NCI-H1105 (cell line): ENCODE data around the gene RAI2.
"Not testable (repeated sequence)": the region's sequence is repeated elsewhere in the genome, so short reads cannot be mapped to it uniquely, and the experiment has no call there.

ENCODE experiments used
- DNase-seq: peaks from one replicate; lab custom pipeline; 2025; lab: John Stamatoyannopoulos, UW

Gene RAI2

GRCh38 chrX:17828171-17828570 is 32.9 kb downstream of the RAI2 start:
- no peak for DNase-seq

DNA sequence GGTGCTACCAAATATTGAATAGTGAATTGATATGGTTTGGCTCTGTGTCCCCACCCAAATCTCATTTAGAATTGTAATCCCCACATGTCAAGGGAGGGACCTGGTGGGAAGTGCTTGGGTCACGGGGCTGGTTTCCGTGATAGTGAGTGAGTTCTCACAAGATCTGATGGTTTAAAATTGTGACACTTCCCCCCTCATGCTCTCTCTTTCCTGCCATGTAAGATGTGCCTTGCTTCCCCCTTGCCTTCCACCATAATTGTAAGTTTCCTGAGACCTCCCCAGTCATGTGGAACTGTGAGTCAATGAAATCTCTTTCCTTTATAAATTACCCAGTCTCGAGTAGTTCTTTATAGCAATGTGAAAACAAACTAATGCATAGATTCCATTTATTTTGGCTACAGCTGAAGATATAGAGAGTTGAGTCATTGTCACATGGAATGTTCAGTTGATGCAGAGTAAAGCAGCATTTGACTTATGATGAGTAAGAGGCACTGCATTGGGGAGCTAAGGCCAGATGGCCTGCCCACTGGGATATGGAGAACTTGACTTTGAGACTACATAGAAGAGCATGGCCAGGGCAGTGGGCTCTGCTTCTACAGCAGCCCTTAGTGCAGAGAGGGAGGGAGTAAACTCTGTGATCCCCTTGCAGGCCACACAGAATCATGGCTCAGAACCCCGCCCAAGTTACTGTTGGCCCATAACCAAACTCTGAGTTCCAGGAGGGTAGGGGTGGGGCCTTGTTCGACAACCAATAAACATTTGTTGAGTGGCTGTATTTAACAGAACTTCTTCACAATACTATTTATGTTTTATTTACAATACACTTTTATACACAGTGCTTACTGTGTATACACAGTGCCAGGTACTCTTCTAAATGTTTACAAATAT is 34.2 kb downstream of the RAI2 start:
- DNase-seq, result no peak

DNA sequence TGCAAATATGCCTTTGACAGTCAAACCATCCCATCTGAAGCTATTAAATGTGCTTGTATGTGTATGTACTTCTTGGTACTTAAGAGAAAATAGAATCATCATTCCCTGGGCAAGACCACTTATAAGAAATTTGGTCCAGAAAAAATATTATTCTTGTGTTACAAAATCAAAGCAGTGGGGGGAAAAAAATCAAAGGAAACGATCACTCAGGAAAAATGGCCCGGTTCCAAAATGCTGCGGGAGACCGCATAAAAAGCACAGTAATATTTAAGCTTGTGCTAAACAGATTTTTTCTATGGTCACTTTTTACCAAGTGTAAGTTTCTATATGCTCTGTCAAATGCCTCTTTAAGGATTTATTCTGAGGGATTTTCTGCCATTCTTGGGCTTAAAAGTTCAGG is 36.1 kb downstream of the RAI2 start:
- DNase-seq, result no peak

DNA sequence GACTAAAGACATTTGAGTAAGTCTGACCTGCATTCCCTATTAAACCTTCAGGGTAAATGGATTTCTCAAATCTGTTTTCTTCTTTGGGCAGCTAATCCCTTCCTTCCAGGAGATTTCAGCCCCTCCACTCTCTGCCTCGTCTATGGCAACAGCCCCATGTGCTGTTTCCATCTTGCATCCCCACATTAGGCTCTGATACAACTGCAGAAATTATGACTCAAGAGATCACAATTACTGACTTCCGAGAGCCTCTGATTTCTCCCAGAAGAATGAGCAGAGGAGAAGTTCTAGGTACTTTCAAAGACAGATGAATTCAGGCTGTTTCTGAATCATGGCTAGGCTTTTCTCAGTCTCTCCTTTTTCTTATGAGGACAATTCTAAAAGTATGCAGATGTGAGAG is 38.7 kb downstream of the RAI2 start:
- no peak for DNase-seq

DNA sequence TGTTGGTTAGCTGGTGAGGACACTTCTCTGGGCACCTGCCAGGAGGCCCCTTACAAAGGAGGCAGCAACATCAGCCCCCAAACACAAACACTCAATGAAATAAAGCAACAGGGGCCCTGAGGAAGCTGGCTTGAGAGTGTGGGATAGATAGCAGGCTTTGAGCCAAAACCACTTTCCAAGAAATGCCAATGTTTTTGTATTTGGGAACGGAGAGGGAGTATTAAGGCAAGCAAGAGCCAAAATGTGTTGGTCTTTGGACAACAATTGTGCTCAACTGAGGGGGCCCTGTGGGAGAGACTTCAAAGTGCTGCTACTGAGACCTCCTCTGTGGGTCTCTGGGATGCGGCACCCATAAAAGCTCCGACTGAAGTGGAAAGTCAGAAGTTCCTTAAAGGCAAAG is 41.0 kb downstream of the RAI2 start:
- DNase-seq, result no peak

DNA sequence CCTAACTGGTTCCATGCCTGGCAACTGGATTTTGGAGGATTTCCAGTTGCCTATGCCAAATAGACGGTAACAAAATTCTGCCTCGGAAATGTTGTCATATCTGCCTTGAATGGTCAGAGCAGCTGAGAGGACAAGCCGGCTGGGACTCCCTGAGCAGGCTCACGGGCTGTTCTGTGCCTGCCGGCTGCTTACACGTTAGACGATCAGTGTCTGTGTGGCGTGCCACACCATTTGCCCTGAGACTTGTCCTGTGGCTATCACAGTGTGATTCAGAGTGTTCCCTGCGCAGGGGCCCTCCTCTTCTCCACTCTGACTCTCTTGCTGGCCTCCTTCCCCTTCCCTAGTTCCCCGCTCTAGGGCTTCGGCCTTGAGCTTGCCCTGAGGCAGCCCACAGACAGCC is 42.4 kb downstream of the RAI2 start:
- DNase-seq, result no peak

GRCh38 chrX:17817251-17817650 is 43.8 kb downstream of the RAI2 start:
- DNase-seq, result no peak

DNA sequence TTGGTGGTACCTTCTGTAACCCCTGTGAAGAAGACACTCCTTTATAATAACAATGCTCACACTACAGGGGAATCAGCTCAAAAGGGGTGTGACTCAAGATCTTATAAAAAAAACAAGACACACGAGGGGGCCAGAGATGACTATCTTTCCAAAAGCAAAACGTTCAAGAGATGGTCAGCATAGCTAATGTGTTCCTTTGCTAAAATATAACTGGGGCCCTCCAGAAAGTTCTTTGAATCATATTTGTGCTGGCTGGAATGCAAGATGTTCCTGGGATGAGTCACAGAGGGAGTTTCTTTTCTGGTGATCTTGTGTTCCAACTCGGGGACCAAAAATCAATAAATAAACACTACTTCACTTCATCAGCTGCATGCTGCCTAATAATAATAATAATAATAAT is 46.5 kb downstream of the RAI2 start:
- no peak for DNase-seq

- no peak for DNase-seq
Measured at GRCh38 chrX:17814059-17814458, 47.0 kb downstream of the RAI2 start.

- no peak for DNase-seq
Measured at GRCh38 chrX:17813277-17813676, 47.8 kb downstream of the RAI2 start.

- DNase-seq, result no peak
Measured at GRCh38 chrX:17812763-17813162, 48.3 kb downstream of the RAI2 start.

- DNase-seq, result no peak
Measured at GRCh38 chrX:17809984-17810383, 51.1 kb downstream of the RAI2 start.

GRCh38 chrX:17809273-17809672 is 51.8 kb downstream of the RAI2 start:
- DNase-seq, result no peak

GRCh38 chrX:17805120-17805519 is 56.0 kb downstream of the RAI2 start:
- no peak for DNase-seq

DNA sequence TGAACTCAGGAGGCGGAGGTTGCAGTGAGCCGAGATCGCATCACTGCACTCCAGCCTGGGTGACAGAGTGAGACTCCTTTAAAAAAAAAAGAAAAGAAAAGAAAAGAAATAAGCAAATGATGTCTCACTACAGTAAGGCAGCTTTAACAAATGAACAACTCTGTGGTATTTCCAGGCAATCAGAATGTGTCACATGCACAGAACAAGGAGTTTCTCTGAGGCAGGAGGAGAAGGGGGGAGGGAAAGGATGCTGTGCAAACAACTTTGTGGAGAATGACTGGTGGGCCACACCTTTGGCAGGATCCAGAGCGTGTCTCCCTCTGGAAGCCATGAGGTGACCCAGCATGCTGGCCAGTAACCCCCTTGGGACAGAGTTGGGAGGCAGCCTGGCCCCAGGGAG is 57.6 kb downstream of the RAI2 start:
- DNase-seq, result no peak

DNA sequence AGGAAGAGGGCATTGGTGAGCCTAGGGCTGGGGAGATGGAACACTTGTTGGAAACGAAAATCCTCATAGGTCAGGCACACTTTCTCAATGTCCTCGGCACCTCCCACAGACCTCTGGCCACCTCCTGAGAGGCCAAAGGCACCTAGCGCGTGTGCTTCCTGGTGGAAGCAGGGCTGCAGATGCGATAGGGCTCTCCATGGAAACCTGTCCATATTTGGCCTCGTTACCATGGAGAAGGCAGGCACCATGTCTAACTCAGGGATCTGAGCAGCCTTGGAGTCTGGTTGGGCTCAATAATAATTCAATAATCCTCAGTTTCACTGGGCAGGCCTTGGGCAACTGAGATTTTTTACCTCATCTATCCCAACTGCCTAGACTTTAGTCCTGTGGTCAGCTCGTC is 58.3 kb downstream of the RAI2 start:
- no peak for DNase-seq

- no peak for DNase-seq
Measured at GRCh38 chrX:17801431-17801830, 59.7 kb downstream of the RAI2 start.

DNA sequence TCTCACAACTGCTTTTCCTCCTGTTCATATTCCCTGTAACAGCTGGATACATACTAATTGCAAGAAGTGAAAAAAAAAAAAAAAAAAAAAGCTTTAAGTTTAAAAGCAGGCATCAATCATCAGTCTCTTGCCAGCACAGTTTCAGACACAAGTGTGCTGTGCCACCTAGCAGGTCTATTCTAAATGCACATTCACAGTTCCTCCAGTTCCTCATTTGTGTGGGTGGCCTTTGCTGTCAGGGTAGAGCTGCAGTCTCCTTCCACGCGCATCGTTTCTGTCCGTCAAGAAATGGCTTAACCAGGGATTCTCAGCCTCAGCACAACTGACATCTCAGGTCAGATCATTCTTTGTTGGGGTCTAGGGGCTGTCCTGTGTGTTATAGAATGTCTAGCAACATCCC is 62.2 kb downstream of the RAI2 start:
- DNase-seq, result no peak

DNA sequence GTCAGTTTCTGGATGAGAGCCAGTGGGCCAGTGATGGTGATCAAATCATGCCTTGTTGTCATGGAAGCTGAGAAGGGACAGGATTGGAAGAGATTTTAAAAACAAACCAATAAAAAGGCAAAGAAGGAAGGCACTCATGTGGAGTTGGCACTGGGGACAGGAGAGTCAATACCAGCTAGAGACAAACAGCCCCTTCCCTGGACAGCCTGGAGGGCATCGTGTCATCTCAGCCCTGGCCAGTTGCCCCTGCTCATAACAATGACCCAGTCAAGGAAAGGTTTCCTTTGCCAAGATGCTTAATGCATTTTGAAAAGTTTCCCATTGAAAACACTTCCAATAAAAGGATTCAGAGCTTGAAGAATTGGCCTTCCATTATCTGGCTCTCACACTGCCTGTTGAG is 68.3 kb downstream of the RAI2 start:
- no peak for DNase-seq

DNA sequence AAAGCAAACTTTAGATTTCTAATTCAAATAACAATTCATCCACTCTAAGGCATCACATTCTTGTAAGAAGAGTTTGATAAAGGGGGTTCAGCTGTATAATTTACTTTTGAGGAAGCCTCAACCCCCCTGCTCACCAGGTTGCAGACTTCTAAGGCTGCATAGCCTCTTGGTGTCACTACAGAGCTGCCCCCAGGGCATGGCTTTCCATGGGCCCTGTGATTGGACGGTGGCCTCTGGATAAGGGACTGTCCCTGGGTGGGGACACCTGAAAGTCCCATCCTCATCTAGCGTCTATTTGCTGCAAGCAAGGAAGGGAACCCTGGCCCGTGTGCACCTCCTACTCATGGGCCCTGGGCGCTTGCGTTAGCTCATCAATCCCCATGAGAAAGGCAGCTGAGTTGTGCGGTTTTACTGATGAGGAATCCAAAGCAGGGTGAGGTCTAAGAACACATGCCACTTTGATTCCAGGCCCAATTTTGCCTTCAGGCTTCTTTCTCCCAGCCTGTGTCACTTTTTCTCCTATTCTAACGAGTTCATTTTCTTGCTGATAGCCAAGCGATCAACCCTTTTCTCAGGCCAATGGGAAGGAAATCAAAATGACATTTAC is 72.0 kb downstream of the RAI2 start:
- DNase-seq, result no peak

DNA sequence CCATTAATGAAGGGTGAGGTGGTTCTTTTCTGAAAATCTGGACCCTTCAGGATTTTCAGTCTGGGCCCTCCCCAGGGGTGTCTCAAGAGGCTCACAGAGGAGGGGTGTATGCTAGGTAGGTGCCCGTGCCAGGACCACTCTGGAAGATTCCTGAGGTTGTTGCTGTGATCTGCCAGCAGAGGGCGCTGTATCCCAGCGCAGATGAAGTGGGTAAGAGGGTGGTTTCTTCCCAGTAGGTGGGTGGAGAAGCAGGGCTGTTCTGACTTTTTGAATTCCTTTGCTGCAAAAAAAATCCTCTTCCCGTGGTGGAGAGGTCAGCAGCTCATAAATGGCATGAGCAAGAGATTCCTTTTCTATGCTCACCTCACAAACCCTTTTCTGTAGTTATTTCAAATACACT is 72.7 kb downstream of the RAI2 start:
- DNase-seq, result no peak

DNA sequence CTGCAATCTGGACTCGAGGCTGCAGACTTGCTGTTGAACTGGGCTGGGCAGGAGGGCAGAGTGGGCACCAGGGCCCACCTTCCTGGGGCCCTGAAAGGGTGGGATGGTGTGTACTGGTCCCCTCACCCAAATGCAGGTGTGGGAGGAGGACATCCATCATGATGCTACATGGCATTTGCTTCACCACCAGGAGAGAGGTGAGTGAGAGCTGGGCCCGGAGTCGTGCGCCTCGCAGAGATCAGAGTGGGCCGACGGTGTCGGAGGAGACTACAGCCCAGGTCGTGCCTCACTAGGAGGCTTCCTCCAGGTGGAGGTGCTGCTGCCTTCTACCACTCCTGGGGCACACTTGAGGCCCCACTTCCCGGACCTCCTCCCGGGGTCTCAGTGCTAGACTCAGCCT is 73.5 kb downstream of the RAI2 start:
- no peak for DNase-seq

- not testable (repeated sequence) for DNase-seq
Measured at GRCh38 chrX:17786554-17787347, 74.3 kb downstream of the RAI2 start.
